Activated CD4-positive, alpha-beta T cell treated with anti-CD3 and anti-CD28 coated beads, Interleukin-2, amount 50 U/mL, for 24 hours (primary cell): ENCODE results near the gene HIBADH.
"Not testable (repeated sequence)": the region's sequence is repeated elsewhere in the genome, so short reads cannot be mapped to it uniquely, and the experiment has no call there.

Experiments
- DNase-seq, 2 donors: peaks; one replicate each; pipeline ENCODE4 v3.0.0-alpha.2; 2020; ENCODE audit warnings: low read depth in 1 of 2, low spot score in 1 of 2

Gene HIBADH

DNA sequence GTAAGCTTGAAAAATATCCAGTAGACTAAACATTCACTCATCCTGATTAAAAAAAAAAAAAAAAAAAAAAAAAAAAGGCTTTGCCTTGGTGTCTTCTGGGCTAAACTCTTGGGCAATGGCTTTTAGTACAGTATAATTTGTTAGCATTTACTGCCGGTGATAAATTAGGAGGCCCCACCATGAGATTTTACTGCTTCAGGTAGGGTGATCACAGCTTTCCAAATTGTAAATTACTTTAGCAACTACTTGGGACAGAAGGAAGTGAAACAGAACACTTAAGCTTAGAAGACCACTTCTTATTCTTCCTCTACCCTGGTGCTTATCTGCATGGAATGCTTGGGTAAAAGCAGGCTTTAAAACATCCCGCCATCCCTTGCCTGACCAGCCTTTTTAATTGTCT, 152.1 kb downstream of the HIBADH start:
- DNase-seq = no peak

DNA sequence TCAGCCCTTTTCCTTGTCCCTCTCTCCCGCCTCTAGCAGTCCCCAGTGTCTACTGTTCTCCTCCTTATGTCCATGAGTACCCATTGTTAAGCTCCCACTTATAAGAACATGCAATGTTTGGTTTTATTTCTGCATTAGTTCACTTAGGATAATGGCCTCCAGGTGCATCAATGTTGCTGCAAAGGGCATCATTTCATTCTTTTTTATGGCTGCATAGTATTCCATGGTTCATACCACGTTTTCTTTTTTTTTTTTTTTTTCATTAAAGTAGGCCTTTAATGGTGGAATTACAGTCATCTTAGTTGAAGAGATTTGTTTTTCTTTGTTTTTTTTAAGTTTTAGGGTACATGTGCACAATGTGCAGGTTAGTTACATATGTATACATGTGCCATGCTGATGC, 160.8 kb downstream of the HIBADH start:
- not testable (repeated sequence) for DNase-seq

DNA sequence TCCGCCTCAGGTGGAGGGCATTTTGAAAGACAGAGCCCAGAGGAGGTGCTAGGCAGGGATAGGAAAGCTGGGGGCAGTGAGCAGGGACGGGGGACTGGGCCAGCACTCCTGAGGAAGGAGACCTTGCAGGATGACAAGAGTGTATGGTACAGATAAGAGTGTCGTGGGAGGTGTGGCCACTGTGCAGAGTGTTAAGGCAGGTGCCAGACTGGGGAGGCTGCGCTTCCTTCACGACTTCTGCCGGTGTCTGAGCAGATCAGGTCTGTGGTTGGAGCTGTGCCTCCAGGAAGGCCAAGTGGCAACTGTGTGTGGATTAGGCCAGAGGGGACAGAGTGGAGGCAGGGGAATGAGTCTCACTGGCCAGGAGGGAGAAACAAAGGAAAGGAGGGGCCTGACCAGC, 161.7 kb downstream of the HIBADH start:
- no peak for DNase-seq

DNA sequence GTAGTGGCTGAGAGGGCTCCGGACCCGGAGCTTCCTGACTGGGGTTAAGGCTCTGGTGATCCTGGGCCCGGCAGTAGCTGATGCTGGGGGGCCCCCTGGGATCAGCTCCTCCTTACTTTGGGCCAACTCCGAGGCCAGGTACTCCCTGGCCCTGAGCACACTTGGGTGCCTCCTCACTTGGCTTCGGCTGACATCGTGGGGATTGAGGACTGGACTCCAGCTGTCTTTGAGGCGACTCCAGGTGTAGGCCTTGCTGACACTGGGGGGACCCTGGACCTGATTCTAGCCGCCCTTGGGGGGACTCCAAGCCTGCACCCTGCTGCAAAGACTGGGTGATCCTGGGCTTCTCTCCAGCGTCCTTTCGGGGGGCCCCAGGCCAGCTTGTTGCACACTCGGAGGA, 170.5 kb downstream of the HIBADH start:
- DNase-seq = no peak

DNA sequence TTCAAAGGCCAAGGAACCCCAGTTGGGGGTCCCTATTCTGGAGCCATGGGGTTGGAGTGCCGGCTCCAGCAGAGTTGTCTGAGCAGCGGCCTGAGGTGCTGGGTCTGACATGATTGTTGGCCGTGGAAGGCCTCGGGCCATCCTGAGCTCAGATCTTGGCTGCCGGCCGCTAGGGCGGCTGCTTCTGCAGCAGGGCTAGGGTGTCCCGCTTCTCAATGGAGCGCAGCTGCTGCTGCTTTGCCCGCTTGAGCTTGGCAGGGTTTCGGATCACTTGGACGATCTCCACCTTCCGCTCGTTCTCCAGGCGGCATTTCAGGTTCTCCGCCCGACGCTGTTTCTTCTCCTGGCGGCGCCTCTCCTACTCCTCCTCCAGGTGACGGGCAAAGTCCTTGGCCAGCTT, 171.1 kb downstream of the HIBADH start:
- no peak for DNase-seq

DNA sequence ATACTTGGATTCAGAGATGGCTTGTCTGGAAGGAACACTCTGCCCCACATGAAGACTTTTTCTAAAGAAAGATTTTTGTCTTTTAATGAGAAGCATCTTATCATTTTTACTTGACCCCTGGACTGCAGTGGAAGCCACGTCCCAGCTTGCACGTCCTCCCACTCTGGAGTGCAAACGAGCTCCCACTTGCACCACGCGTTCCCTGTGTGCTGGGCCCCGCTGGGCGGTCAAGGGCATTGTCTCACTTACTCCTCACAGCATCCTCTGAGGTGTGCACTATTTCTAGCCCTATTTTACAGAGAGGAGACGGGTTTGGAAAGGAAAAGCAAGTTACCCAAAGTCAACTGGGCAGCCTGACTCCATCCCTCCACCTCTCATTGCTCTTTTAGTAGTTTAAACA, 175.2 kb downstream of the HIBADH start:
- DNase-seq = no peak

DNA sequence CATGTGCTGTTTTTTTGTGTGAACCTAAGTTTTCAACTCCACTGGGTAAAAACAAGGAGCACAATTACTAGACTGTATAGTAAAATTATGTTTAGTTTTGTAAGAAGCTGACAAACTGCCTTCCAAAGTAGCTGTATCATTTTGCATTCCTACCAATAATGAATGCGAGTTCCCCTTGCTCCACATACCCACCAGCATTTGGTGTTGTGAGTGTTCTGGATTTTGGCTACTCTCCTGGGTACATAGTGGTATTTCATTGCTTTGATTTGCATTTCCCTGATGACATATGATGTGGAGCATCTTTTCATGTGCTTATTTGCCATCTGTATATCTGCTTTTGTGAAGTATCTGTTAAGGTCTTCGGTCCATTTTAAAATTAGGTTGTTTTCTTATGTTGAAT, 178.2 kb downstream of the HIBADH start:
- DNase-seq = no peak

DNA sequence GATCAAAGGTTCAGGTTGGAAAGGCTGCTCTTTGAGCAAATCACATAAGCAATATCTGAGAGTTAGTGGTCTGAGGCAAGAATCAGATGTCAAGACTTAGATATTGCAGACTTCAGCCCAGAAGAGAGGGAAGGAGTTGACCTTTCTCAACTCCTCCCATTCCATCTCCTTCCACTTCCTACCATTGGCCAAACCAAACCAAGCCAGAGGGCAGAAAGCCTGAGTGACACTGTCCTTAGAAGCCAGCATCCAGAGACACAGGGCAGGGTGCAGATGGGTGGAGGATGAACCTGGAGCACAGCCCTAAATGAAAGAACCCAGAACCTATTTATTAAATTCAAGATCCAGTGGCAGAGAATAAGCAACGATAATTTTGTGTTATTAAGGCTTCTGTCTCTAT, 180.5 kb downstream of the HIBADH start:
- no peak for DNase-seq

DNA sequence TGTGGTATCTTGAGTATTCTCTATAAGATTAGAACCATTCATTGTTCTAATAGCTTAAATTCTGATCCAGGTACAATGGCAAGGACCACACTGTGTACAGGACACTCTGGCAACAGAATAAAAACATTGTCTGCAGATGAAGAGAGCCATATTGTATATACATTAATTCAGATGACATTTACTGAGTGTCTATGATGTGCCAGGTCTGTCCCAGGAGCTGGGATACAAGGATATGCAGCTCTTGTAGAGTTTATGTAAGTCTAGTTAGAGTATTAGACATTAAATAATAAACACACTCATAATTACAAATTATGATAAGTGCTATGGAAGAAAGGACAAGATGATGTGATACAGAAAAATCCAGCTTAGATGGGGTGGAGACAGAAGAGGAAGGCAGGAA, 184.1 kb downstream of the HIBADH start:
- no peak for DNase-seq

DNA sequence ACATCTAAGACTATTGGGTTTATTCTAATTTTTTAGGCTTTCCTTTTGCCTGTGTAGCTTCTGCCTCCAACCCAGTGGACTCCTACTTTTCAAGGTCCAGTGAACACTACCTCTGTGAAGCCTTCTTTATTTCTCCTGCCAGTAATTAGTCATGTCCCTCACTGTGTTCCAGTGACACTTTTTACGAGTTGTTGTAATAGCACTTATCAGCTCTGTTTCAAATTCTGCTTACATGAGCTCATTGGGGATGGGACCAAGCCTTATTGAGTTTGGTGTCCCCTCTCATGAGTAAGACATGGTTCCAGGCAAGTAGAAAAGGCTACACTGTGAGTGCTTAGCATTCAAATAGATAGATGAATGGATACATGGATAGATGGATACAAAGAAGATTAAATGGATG, 184.6 kb downstream of the HIBADH start:
- DNase-seq = no peak

DNA sequence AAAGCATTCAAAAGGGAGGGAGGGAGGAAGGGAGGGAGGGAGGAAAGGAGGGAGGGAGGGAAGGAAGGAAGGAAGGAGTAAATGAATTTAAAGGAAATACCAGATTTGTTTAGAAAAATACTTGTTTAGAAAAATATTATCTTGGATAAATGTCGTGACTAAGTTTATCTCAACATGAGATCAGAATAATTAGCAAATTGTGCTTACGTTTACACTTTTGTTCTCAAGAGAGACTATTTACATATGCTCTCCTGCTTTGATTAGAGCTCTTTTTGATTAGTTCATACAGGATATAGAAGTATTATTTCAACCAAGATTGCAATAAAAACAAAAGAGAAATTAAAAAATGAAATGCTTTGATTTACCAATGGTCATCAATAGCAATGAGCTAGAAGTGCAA, 186.2 kb downstream of the HIBADH start:
- DNase-seq = no peak
